ENCODE data around the gene SEMA7A. TPM values are rescaled to one million over a fixed set of nuclear protein-coding genes. Genes with fewer than 3 reads are reported as not detected.
A peak's percentile ranks its signal among the peaks of the same experiment; 100 is the strongest.

The SEMA7A gene
- total RNA-seq, 1 experiment from 2014 or later: 38.1 TPM

GRCh38 chr15:74415966-74416916 lies 17.5 kb downstream of the SEMA7A start:
- Mint-ChIP-seq H3K27ac (ENCODE audit: unreplicated experiment) (no peak overlapping the region), H3K4me1 (ENCODE audit: low read depth, unreplicated experiment) (peaks cover 10% of the 10 kb centered on the region), H3K9me3 (ENCODE audit: unreplicated experiment) (no peaks in the 10 kb centered on the region), H3K4me3 (ENCODE audit: unreplicated experiment) (no peak overlapping the region), H3K36me3 (ENCODE audit: insufficient read depth, unreplicated experiment) (peaks cover 56% of the 10 kb centered on the region), H3K27me3 (ENCODE audit: insufficient read depth, unreplicated experiment) (no peaks in the 10 kb centered on the region)
- intact Hi-C loops (cut with micrococcal nuclease; ENCODE audit: unreplicated experiment): no loop called here
- Histone ChIP-seq H3K4me1 (peaks cover 16% of the 10 kb centered on the region), H3K9me3 (no peaks in the 10 kb centered on the region), H3K27me3 (replicated peaks; ENCODE audit: control insufficient read depth, insufficient read depth, low read length) (no peaks in the 10 kb centered on the region), H3K4me3 (ENCODE audit: low read depth, low read length) (no peak overlapping the region), H3K36me3 (ENCODE audit: control insufficient read depth, insufficient read depth, low read length) (no peaks in the 10 kb centered on the region; the same call in 1 of the 2 replicates)
- no peak for DNase-seq
- TSS peak; percentile 41 for BruUV-seq (replicated peaks)
- POLR2A ChIA-PET: no interaction called here
- CTCF ChIA-PET: no interaction called here
- TF ChIP-seq CTCF (IDR thresholded peaks at IDR 0.05; ENCODE audit: insufficient read depth in 1 of 2, low read depth in 1 of 2, low read length in 1 of 2, severe bottlenecking in 1 of 2, unreplicated experiment in 1 of 2): no peak

GRCh38 chr15:74414603-74415338 lies 19.0 kb downstream of the SEMA7A start:
- H3K4me3 Mint-ChIP-seq (ENCODE audit: unreplicated experiment): no peak overlapping the region
- H3K27me3 ChIP-seq (replicated peaks; ENCODE audit: control insufficient read depth, insufficient read depth, low read length): no peaks in the 10 kb centered on the region
- BruUV-seq (replicated peaks): no TSS peak
- H3K4me3 ChIP-seq (ENCODE audit: low read depth, low read length): no peak overlapping the region
- H3K36me3 ChIP-seq (ENCODE audit: control insufficient read depth, insufficient read depth, low read length): no peaks in the 10 kb centered on the region; the same call in none of the 2 replicates
- CTCF ChIA-PET: no interaction called here
- peaks cover 64% of the 10 kb centered on the region for H3K36me3 Mint-ChIP-seq (ENCODE audit: insufficient read depth, unreplicated experiment)
- DNase-seq: no peak
- H3K27ac Mint-ChIP-seq (ENCODE audit: unreplicated experiment): no peak overlapping the region
- H3K4me1 Mint-ChIP-seq (ENCODE audit: low read depth, unreplicated experiment): peaks cover 4% of the 10 kb centered on the region
- POLR2A ChIA-PET: no interaction called here
- peaks cover 15% of the 10 kb centered on the region for H3K4me1 ChIP-seq
- intact Hi-C loops (cut with micrococcal nuclease; ENCODE audit: unreplicated experiment): no loop called here
- no peaks in the 10 kb centered on the region for H3K9me3 Mint-ChIP-seq (ENCODE audit: unreplicated experiment)
- no peak for TF ChIP-seq CTCF (IDR thresholded peaks at IDR 0.05; ENCODE audit: insufficient read depth in 1 of 2, low read depth in 1 of 2, low read length in 1 of 2, severe bottlenecking in 1 of 2, unreplicated experiment in 1 of 2)
- H3K27me3 Mint-ChIP-seq (ENCODE audit: insufficient read depth, unreplicated experiment): no peaks in the 10 kb centered on the region
- H3K9me3 ChIP-seq: no peaks in the 10 kb centered on the region

- H3K4me1 ChIP-seq: peaks cover 8% of the 10 kb centered on the region
- ChIA-PET POLR2A (no interaction called here), CTCF (no interaction called here)
- BruUV-seq (replicated peaks): no TSS peak
- Mint-ChIP-seq H3K4me1 (ENCODE audit: low read depth, unreplicated experiment) (peaks cover 4% of the 10 kb centered on the region), H3K36me3 (ENCODE audit: insufficient read depth, unreplicated experiment) (peaks cover 64% of the 10 kb centered on the region), H3K4me3 (ENCODE audit: unreplicated experiment) (no peak overlapping the region), H3K9me3 (ENCODE audit: unreplicated experiment) (no peaks in the 10 kb centered on the region), H3K27me3 (ENCODE audit: insufficient read depth, unreplicated experiment) (no peaks in the 10 kb centered on the region), H3K27ac (ENCODE audit: unreplicated experiment) (no peak overlapping the region)
- H3K9me3 ChIP-seq: no peaks in the 10 kb centered on the region
- TF ChIP-seq CTCF (IDR thresholded peaks at IDR 0.05; ENCODE audit: insufficient read depth in 1 of 2, low read depth in 1 of 2, low read length in 1 of 2, severe bottlenecking in 1 of 2, unreplicated experiment in 1 of 2): no peak
- no peaks in the 10 kb centered on the region for H3K27me3 ChIP-seq (replicated peaks; ENCODE audit: control insufficient read depth, insufficient read depth, low read length)
- H3K36me3 ChIP-seq (ENCODE audit: control insufficient read depth, insufficient read depth, low read length): no peaks in the 10 kb centered on the region; the same call in none of the 2 replicates
- intact Hi-C loops (cut with micrococcal nuclease; ENCODE audit: unreplicated experiment): no loop called here
- no peak overlapping the region for H3K4me3 ChIP-seq (ENCODE audit: low read depth, low read length)
- no peak for DNase-seq
Measured at GRCh38 chr15:74414081-74414580, 19.6 kb downstream of the SEMA7A start.

All from Caco-2 (cell line).